Astrocyte (in vitro differentiated cells and primary cell): ENCODE measurements around the gene CAMK2D.

Experiments
- EZH2 ChIP-seq: IDR thresholded peaks from 2 replicates; pipeline ENCODE4 v1.6.1; 2012; ENCODE audit warnings: mild to moderate bottlenecking, low read length, inconsistent platforms; ENCODE audit not compliant: insufficient read depth
- TF ChIP-seq, protein P1 (sequence below): IDR thresholded peaks from 2 replicates; pipeline ENCODE4 v1.5.1; 2011; ENCODE audit warnings: low read depth, mild to moderate bottlenecking, inconsistent platforms, low read length, moderate library complexity; ENCODE audit not compliant: insufficient read depth

GRCh38 chr4:113502906-113503305, 258.6 kb downstream of the CAMK2D start:
- TF ChIP-seq, protein P1, sequence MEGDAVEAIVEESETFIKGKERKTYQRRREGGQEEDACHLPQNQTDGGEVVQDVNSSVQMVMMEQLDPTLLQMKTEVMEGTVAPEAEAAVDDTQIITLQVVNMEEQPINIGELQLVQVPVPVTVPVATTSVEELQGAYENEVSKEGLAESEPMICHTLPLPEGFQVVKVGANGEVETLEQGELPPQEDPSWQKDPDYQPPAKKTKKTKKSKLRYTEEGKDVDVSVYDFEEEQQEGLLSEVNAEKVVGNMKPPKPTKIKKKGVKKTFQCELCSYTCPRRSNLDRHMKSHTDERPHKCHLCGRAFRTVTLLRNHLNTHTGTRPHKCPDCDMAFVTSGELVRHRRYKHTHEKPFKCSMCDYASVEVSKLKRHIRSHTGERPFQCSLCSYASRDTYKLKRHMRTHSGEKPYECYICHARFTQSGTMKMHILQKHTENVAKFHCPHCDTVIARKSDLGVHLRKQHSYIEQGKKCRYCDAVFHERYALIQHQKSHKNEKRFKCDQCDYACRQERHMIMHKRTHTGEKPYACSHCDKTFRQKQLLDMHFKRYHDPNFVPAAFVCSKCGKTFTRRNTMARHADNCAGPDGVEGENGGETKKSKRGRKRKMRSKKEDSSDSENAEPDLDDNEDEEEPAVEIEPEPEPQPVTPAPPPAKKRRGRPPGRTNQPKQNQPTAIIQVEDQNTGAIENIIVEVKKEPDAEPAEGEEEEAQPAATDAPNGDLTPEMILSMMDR: no peak
- TF ChIP-seq EZH2: no peak
